CD4-positive, alpha-beta T cell (primary cell): ENCODE data around the gene SCAMP5. TPM values are rescaled to one million over a fixed set of nuclear protein-coding genes. Genes with fewer than 3 reads are reported as not detected.

Experiments
- ATAC-seq: fragments of 200-7000 bp; cut with Tn5 transposase; one replicate; pipeline ENCODE4 v1.10.0; 2022; ENCODE audit warnings: mild to moderate bottlenecking; ENCODE audit not compliant: poor library complexity
- CTCF ChIA-PET: fragments of 350-600 bp; sonication (Branson Sonifier 250); formaldehyde crosslinking; loops from one replicate; lab custom pipeline; 2021; ENCODE audit warnings: antibody characterized with exemption, inconsistent platforms; lab: Charles Lee
- POLR2A ChIA-PET: fragments of 350-600 bp; sonication (Branson Sonifier 250); formaldehyde crosslinking; loops from one replicate; lab custom pipeline; 2021; ENCODE audit warnings: antibody characterized with exemption, inconsistent platforms; lab: Charles Lee
- DNase-seq, 14 experiments: peaks; one replicate each; pipeline ENCODE4 v3.0.0-alpha.2; 2013 to 2020; ENCODE audit warnings: mixed read lengths in 2 of 14
- H3K27ac ChIP-seq, 2 donors: one replicate each; pipeline versions ENCODE4 v1.5.1 to v1.7.0; 2013; ENCODE audit warnings: low read length in 2 of 2, low read depth in 1 of 2, mild to moderate bottlenecking in 1 of 2
- H3K27me3 ChIP-seq, 2 experiments: 1 replicate in 1 of 2; 2 replicates in 1 of 2; pipeline versions ENCODE4 v1.6.1 to v1.7.0; 2013; ENCODE audit warnings: low read length in 2 of 2, control low read depth in 1 of 2, mild to moderate bottlenecking in 1 of 2, moderate library complexity in 1 of 2; ENCODE audit not compliant: insufficient read depth in 2 of 2, control insufficient read depth in 1 of 2
- H3K36me3 ChIP-seq: one replicate; pipeline ENCODE4 v1.6.1; 2013; ENCODE audit warnings: low read length, control low read depth; ENCODE audit not compliant: insufficient read depth
- H3K4me1 ChIP-seq: one replicate; pipeline ENCODE4 v1.6.1; 2013; ENCODE audit warnings: low read length, control low read depth; ENCODE audit not compliant: insufficient read depth
- H3K4me3 ChIP-seq: one replicate; pipeline ENCODE4 v1.5.1; 2013; ENCODE audit warnings: mild to moderate bottlenecking, low read length, moderate library complexity
- H3K9me3 ChIP-seq, 2 experiments: 1 replicate in 1 of 2; 2 replicates in 1 of 2; pipeline versions ENCODE4 v1.6.1 to v1.7.0; 2013; ENCODE audit warnings: low read length in 2 of 2, mild to moderate bottlenecking in 2 of 2, control low read depth in 1 of 2, moderate library complexity in 1 of 2; ENCODE audit not compliant: control insufficient read depth in 1 of 2, insufficient read depth in 1 of 2
- H3K27ac Mint-ChIP-seq: one replicate; pipeline ENCODE4 v1.8.0; 2020; ENCODE audit warnings: mixed read lengths
- H3K27me3 Mint-ChIP-seq: one replicate; pipeline ENCODE4 v1.8.0; 2021; ENCODE audit warnings: mixed read lengths
- H3K36me3 Mint-ChIP-seq: one replicate; pipeline ENCODE4 v1.8.0; 2021; ENCODE audit warnings: low read depth, mixed read lengths
- H3K4me1 Mint-ChIP-seq: one replicate; pipeline ENCODE4 v1.8.0; 2021; ENCODE audit warnings: low read depth, mixed read lengths
- H3K4me3 Mint-ChIP-seq: one replicate; pipeline ENCODE4 v1.8.0; 2020; ENCODE audit warnings: mild to moderate bottlenecking, mixed read lengths
- H3K9me3 Mint-ChIP-seq: one replicate; pipeline ENCODE4 v1.8.0; 2020; ENCODE audit warnings: mixed read lengths
- intact Hi-C, 2 experiments: fragments of 100-400 bp; cut with DNase I in 1 of 2; cut with micrococcal nuclease in 1 of 2; formaldehyde crosslinking; loops; one replicate each; pipeline versions ENCODE4 v1.15.1 to v1.9.0; 2023 to 2025; cut with DNase I, micrococcal nuclease
- total RNA-seq, 174 experiments: library from RNA in 2 of 174; stranded (reverse) in 2 of 174; gene quantifications; one replicate each; pipeline ENCODE4 v1.2.3 and lab custom pipeline; 2021 to 2026
- TF ChIP-seq, protein P1 (sequence below): fragments of 200-600 bp; IDR thresholded peaks from one replicate; pipeline ENCODE4 v1.8.0; 2022; ENCODE audit warnings: antibody characterized with exemption, mild to moderate bottlenecking

SCAMP5 gene
- total RNA-seq, 2 experiments from 2014 or later = 5.7 to 6.4 TPM

DNA sequence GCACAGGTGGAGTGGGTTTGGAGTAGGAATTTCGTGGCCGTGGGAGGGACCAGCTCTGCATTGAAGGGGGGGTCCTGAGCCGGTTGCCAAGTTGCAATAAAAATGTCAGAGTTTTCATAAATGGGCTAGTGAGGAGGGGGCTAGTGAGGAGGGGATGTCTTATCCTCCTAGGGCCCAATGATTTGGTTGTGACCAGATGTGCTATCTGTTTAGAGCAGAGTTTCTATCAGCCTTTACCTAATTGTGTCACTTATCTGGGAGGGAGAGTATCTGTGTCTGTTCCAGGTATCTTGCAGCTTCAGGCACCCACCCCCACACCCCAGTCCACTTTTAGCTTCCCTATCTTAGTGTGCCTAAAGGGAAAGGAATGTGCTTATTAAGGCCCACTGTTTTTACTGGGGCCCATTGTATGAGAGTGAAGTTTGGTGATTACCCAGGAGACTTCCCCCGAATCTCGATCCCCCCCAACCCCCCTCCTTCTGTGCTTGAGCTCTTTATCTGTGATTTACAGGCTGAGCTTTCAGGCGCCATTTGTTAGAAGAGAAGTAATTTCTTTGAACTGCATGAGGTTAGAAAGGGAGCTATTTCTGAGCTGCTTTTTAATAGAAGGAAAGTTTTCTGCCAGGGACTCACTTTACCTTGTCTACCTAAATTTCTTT is 70.6 kb downstream of the SCAMP5 start:
- no peak overlapping the region for H3K27ac ChIP-seq
- POLR2A ChIA-PET = no interaction called here

DNA sequence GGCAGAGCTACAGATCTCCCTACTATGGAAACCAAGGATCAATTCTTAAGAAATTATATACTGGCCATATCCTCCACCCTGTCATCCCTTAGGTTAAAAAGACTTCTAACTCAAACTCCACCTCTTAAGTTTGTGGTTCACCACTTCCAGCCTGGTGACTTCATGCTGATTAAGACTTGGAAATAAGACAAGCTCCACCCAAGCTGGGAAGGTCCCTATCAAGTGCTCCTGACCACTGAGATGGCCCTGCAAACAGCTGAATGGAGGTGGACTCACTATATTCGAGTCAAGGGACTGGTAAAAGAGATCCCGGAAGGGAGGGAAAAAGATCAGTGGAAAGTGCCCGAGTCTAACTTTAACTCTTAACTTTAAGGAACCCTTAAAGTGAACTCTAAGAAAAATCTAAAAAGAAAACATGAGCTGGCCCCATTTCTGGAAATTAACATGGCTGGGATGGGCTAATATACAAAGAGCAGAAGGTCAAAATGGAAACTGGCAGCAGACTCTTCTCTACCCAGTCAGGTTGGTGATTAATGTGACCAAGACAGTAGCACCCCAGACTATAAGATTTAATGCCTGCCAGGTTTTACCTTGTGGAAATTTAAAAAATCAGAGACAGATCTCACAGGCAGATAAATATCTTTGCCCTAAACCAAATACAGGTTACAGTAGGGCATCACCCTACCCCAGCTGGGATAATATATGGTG is 71.9 kb downstream of the SCAMP5 start:
- Histone ChIP-seq H3K36me3 (no peaks in the 10 kb centered on the region), H3K4me1 (peaks cover 29% of the 10 kb centered on the region), H3K9me3 (no peaks in the 10 kb centered on the region), H3K4me3 (no peak overlapping the region), H3K27ac (no peak overlapping the region), H3K27me3 (no peaks in the 10 kb centered on the region)
- no peaks in the 10 kb centered on the region for H3K36me3 Mint-ChIP-seq
- H3K4me1 Mint-ChIP-seq = peaks cover 19% of the 10 kb centered on the region
- ATAC-seq (peak; percentile 21), DNase-seq (peak in 4 of 14 experiments; percentile 15 to 73 (median 65))
- H3K27me3 Mint-ChIP-seq = peaks cover 5% of the 10 kb centered on the region
- H3K9me3 Mint-ChIP-seq = peaks cover 2% of the 10 kb centered on the region
- no peak overlapping the region for H3K4me3 Mint-ChIP-seq
- TF ChIP-seq, protein P1, sequence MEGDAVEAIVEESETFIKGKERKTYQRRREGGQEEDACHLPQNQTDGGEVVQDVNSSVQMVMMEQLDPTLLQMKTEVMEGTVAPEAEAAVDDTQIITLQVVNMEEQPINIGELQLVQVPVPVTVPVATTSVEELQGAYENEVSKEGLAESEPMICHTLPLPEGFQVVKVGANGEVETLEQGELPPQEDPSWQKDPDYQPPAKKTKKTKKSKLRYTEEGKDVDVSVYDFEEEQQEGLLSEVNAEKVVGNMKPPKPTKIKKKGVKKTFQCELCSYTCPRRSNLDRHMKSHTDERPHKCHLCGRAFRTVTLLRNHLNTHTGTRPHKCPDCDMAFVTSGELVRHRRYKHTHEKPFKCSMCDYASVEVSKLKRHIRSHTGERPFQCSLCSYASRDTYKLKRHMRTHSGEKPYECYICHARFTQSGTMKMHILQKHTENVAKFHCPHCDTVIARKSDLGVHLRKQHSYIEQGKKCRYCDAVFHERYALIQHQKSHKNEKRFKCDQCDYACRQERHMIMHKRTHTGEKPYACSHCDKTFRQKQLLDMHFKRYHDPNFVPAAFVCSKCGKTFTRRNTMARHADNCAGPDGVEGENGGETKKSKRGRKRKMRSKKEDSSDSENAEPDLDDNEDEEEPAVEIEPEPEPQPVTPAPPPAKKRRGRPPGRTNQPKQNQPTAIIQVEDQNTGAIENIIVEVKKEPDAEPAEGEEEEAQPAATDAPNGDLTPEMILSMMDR = no peak
- ChIA-PET CTCF (no interaction called here), POLR2A (no interaction called here)
- H3K27ac Mint-ChIP-seq = peak overlapping the region; percentile 34
- intact Hi-C loops = no loop called here

More for the DNA sequence above, 70.6 kb downstream of the SCAMP5 start:
- CTCF ChIA-PET = interaction anchor here (0.6 to 0.7 kb wide), 2 partner anchors 41 to 777 kb away, joined by 3 to 4 read pairs; no protein-coding TSS in a partner anchor
- Mint-ChIP-seq H3K27me3 (no peaks in the 10 kb centered on the region), H3K4me3 (no peak overlapping the region), H3K4me1 (peaks cover 19% of the 10 kb centered on the region), H3K27ac (no peak overlapping the region), H3K36me3 (no peaks in the 10 kb centered on the region), H3K9me3 (peaks cover 2% of the 10 kb centered on the region)
- DNase-seq (no peak), ATAC-seq (no peak)
- no peaks in the 10 kb centered on the region for H3K36me3 ChIP-seq
- H3K4me1 ChIP-seq = peaks cover 29% of the 10 kb centered on the region
- intact Hi-C loops = no loop called here
- H3K4me3 ChIP-seq = no peak overlapping the region
- no peaks in the 10 kb centered on the region for H3K9me3 ChIP-seq
- TF ChIP-seq, protein P1 = no peak
- no peaks in the 10 kb centered on the region for H3K27me3 ChIP-seq

DNA sequence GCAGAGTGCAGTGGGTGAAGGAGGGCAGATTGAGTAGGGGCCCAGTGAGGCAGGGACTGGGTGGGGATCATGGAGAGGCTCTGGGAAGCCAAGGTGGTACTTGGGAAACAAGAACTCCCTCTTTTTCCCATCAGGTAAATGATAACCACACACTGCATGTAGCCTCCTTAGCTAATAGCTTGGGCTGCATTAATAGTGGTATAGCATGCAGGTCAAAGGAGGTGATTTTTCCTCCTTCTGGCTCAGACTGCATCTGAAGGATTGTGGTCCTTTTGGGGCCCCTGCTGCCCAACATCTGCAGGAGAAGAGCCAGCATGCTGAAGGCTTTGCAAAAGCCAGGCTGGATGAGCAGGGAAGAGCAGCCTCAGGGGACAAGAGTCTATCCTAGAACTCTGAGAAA is 73.4 kb downstream of the SCAMP5 start:
- Mint-ChIP-seq H3K9me3 (peaks cover 2% of the 10 kb centered on the region), H3K4me1 (peaks cover 19% of the 10 kb centered on the region), H3K4me3 (no peak overlapping the region), H3K36me3 (no peaks in the 10 kb centered on the region), H3K27ac (no peak overlapping the region), H3K27me3 (peaks cover 5% of the 10 kb centered on the region)
- Histone ChIP-seq H3K4me3 (no peak overlapping the region), H3K36me3 (no peaks in the 10 kb centered on the region), H3K27me3 (no peaks in the 10 kb centered on the region), H3K9me3 (no peaks in the 10 kb centered on the region), H3K27ac (no peak overlapping the region), H3K4me1 (peaks cover 29% of the 10 kb centered on the region)
- POLR2A ChIA-PET = no interaction called here
- intact Hi-C loops = no loop called here
- TF ChIP-seq, protein P1 = no peak
- no peak for ATAC-seq
- CTCF ChIA-PET = no interaction called here
- DNase-seq = no peak
